Progenitor cell of endocrine pancreas (in vitro differentiated cells): Measurements from ENCODE around the gene COG5. TPM values are rescaled to one million over a fixed set of nuclear protein-coding genes. Genes with fewer than 3 reads are reported as not detected.

Experiments used
- DNase-seq: peaks from one replicate; pipeline ENCODE4 v3.0.0; 2021; ENCODE audit warnings: low spot score; ENCODE audit not compliant: unreplicated experiment
- H3K27ac Mint-ChIP-seq: 2 replicates; pipeline ENCODE4 v1.8.0; 2021; ENCODE audit warnings: mild to moderate bottlenecking, moderate library complexity, mixed read lengths
- H3K27me3 Mint-ChIP-seq: 2 replicates; pipeline ENCODE4 v1.8.0; 2021; ENCODE audit warnings: mixed read lengths
- H3K36me3 Mint-ChIP-seq: 2 replicates; pipeline ENCODE4 v1.8.0; 2022; ENCODE audit warnings: mixed read lengths; ENCODE audit not compliant: insufficient read depth
- H3K4me1 Mint-ChIP-seq: 2 replicates; pipeline ENCODE4 v1.8.0; 2021; ENCODE audit warnings: low read depth, mixed read lengths
- H3K4me3 Mint-ChIP-seq: 2 replicates; pipeline ENCODE4 v1.8.0; 2021; ENCODE audit warnings: low read depth, mild to moderate bottlenecking, moderate library complexity, mixed read lengths
- H3K9me3 Mint-ChIP-seq: 2 replicates; pipeline ENCODE4 v1.8.0; 2021; ENCODE audit warnings: low read depth, mixed read lengths
- total RNA-seq: library from RNA; stranded (reverse); gene quantifications from 2 replicates; pipeline ENCODE4 v1.2.1, GENCODE V29; 2021
- TF ChIP-seq, protein P1 (sequence below): fragments of 200-600 bp; sonication (generic); IDR thresholded peaks from one replicate; pipeline ENCODE4 v1.5.0; 2021; ENCODE audit warnings: antibody characterized with exemption, mild to moderate bottlenecking; ENCODE audit not compliant: unreplicated experiment

Gene COG5
- total RNA-seq, 1 donor from 2014 or later = 49.0 TPM

DNA sequence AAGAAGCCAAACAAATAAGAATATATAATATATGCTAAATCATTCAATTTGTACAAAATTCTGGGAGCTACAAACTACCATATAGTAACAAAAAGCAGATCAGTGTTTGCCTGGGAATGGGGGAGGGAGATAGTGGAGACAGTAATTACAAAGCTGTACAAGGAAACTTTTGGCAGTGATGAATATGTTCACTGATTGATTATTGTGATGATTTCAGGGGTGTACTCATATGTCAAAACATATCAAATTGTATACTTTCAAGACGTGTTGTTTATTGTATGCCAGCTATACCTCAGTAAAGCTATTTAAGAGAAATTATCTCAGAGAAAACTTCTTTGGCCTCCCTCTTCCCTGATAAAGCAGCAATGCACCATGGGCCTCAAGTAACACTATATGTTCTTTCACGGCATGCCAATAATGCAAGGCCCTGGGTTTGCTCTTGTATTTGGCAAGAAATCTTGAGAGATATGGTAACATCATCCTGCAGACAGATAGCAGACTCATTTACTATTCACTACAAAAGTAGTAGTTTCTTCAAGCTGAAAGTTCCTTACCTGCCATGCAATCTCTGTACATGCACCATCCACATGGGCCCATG lies 261.4 kb downstream of the COG5 start:
- Mint-ChIP-seq H3K4me1 (no peaks in the 10 kb centered on the region), H3K4me3 (no peak overlapping the region), H3K9me3 (no peaks in the 10 kb centered on the region), H3K36me3 (peaks cover 3% of the 10 kb centered on the region), H3K27ac (no peak overlapping the region), H3K27me3 (no peaks in the 10 kb centered on the region)
- TF ChIP-seq, protein P1, sequence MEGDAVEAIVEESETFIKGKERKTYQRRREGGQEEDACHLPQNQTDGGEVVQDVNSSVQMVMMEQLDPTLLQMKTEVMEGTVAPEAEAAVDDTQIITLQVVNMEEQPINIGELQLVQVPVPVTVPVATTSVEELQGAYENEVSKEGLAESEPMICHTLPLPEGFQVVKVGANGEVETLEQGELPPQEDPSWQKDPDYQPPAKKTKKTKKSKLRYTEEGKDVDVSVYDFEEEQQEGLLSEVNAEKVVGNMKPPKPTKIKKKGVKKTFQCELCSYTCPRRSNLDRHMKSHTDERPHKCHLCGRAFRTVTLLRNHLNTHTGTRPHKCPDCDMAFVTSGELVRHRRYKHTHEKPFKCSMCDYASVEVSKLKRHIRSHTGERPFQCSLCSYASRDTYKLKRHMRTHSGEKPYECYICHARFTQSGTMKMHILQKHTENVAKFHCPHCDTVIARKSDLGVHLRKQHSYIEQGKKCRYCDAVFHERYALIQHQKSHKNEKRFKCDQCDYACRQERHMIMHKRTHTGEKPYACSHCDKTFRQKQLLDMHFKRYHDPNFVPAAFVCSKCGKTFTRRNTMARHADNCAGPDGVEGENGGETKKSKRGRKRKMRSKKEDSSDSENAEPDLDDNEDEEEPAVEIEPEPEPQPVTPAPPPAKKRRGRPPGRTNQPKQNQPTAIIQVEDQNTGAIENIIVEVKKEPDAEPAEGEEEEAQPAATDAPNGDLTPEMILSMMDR = no peak
- DNase-seq = no peak

DNA sequence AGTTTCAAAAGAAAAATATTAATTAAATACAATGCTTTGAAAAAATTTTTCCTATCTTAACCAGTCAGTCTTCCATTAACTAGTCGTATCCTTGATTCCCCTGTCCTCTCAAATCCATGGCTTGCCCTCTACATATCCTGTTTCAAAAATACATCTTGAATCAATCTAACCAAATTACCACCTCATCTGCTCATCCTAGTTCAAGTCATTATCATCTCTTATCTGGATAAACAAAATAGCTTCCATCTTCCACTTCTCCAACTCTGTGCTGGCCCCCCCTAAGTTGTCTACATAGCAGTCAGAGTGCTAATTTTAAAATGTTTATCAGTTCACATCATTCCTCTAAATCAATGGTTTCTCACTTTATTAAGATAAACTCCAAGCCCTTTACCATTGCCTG lies 269.5 kb downstream of the COG5 start:
- no peak for DNase-seq
- Mint-ChIP-seq H3K27ac (no peak overlapping the region), H3K36me3 (peaks cover 24% of the 10 kb centered on the region), H3K4me3 (no peak overlapping the region), H3K27me3 (no peaks in the 10 kb centered on the region), H3K4me1 (no peaks in the 10 kb centered on the region), H3K9me3 (peaks cover 5% of the 10 kb centered on the region)
- TF ChIP-seq, protein P1 = no peak

DNA sequence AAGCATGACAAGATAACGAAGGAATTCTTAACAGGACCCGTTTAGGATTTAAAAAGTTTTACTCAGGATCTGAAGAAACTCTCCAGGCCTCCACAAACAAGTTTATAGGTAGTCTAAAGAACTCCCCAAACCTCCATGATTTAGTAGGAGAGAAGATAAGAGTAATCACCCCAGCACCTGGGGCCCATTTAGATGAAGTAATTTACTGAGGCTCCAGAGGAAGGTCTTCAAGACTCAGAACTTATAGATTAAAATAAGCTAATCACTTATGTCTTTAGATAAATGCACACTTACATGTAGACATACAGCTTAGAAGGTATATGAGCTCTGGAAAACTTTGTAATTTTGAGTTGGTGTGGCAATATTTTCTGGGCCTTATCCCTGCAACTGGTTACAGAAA lies 271.1 kb downstream of the COG5 start:
- DNase-seq = no peak
- Mint-ChIP-seq H3K4me1 (no peaks in the 10 kb centered on the region), H3K4me3 (no peak overlapping the region), H3K27ac (no peak overlapping the region), H3K36me3 (peaks cover 25% of the 10 kb centered on the region), H3K9me3 (peaks cover 5% of the 10 kb centered on the region), H3K27me3 (no peaks in the 10 kb centered on the region)
- TF ChIP-seq, protein P1 = no peak

DNA sequence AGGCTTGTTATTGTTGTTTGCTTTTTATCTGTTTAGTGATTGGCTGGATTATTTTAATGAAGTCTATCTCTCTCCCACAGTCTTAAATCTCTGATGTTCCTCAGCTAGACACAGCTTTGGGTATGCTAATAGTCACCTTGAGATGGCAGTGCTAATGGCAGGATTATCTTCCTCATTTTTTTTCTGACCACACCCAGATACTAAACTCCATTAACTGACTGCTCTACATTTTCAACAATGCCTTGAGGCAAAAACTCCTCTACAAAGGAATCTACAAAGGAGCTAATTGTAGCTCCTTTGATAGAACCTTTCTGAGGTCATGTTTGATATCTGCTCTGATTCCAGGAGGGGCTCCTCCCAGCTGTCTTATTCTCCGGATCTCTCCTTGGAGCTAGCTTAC lies 272.3 kb downstream of the COG5 start:
- no peak for DNase-seq
- no peaks in the 10 kb centered on the region for H3K4me1 Mint-ChIP-seq
- H3K4me3 Mint-ChIP-seq = no peak overlapping the region
- TF ChIP-seq, protein P1 = no peak
- peaks cover 5% of the 10 kb centered on the region for H3K9me3 Mint-ChIP-seq
- H3K27ac Mint-ChIP-seq = no peak overlapping the region
- H3K27me3 Mint-ChIP-seq = no peaks in the 10 kb centered on the region
- peaks cover 24% of the 10 kb centered on the region for H3K36me3 Mint-ChIP-seq

DNA sequence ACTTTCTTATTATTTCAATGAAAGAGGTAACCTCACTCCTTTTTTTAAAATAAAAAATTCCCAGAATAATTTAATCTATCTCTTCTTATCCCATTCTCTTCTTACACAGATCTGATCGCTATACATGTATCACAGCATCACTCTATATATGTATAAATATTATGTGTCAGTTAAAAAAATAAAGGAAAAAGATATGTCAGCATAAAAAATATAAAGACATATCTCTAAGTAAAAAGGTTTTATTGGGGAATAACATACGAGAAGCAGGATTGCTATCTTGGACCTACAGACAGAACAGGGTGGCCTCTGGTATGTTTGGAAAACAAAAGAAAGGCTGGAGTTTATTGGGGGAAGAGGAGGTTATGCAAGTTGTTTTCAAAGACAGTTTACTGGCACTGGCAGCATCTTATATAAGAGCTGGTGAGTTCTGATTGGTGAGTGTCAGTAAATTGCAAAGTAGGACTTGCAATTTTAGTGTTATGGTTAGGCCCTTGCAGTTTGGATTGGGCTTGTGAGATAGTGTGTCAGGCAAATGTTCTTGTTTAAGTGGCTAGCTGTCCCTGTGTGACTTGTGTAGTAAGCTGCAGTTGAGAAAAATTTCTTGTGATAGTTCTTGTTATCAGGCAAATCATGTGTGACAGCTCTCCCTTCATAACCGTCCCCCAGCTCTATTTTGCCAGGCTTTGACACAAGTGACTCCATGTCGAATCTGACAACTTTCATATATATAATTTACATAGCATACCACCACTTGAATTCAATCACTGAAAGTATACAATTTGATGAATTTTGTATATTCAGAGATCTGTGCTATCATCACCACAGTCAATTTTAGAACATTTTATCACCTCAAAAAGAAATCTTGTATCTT lies 276.7 kb downstream of the COG5 start:
- Mint-ChIP-seq H3K27ac (no peak overlapping the region), H3K9me3 (peaks cover 5% of the 10 kb centered on the region), H3K36me3 (peaks cover 19% of the 10 kb centered on the region), H3K4me1 (no peaks in the 10 kb centered on the region), H3K4me3 (no peak overlapping the region), H3K27me3 (no peaks in the 10 kb centered on the region)
- TF ChIP-seq, protein P1 = no peak
- no peak for DNase-seq
